Measurements from ENCODE around the gene BMPER.

Gene BMPER

DNA sequence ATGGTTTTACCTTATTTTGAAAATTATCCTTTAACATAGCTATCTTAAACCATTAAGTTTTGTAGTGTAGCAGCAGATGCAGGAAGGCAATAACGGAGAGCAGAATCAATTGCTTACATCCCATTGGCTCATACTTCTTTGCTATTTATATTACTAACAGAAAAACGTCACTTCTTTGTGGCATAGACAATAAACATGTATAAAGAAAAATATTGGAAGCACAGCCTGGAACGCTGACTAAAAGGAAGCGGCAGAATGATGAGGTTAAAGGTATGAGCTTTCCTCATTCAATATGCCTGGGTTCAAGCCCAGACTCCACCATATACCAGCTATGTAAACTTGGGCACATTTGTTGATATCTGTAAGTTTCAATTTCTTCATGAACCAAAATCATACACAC lies 24.0 kb upstream of the BMPER start:
- ChIA-PET POLR2A (no interaction called here), CTCF (interaction anchor here (1.2 to 2.9 kb wide), 2 partner anchors 14 to 17 kb away, joined by 3 to 13 read pairs; no protein-coding TSS in a partner anchor)
- DNase-seq (ENCODE audit: extremely low spot score), result no peak
- TF ChIP-seq, protein P1, sequence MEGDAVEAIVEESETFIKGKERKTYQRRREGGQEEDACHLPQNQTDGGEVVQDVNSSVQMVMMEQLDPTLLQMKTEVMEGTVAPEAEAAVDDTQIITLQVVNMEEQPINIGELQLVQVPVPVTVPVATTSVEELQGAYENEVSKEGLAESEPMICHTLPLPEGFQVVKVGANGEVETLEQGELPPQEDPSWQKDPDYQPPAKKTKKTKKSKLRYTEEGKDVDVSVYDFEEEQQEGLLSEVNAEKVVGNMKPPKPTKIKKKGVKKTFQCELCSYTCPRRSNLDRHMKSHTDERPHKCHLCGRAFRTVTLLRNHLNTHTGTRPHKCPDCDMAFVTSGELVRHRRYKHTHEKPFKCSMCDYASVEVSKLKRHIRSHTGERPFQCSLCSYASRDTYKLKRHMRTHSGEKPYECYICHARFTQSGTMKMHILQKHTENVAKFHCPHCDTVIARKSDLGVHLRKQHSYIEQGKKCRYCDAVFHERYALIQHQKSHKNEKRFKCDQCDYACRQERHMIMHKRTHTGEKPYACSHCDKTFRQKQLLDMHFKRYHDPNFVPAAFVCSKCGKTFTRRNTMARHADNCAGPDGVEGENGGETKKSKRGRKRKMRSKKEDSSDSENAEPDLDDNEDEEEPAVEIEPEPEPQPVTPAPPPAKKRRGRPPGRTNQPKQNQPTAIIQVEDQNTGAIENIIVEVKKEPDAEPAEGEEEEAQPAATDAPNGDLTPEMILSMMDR (IDR thresholded peaks at IDR 0.05; ENCODE audit: control extremely low read depth, extremely low read depth, low read depth, missing control alignments), result no peak

DNA sequence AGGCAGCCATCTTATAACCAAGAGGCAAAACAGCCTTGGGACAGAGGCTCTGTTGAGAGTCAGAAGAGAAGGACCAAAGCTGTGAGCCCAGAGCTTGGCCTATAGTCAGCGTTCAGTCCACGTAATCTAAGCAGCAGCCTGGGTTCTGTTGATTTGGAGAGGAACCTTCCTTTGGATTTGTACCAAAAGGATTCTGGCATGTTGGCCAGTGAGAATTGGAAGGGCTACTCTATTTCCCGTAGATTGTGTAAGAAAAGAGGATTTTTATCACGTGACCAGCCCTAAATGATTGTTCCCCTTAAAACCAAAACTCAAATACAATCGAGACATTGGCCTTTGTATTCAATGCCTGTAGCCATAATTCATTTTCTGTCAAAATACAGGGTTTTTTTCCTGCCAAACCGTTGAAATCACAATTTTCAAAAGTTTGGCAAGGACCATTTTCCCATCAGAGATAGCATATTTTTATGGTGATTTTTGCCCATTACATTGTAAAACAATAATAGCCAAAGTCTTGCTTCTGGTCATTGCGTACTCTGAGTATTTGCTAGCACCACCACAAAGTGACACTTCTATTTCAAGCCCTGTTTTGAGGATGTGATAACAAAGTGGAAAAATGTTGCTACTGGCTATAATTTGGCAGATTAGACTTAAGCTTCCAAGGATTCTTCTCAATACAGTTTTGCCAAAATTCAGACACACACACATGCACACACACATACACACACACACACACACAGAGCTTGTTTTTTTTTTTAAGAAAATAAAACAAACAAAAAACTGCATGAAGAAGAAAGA lies 23.1 kb upstream of the BMPER start:
- TF ChIP-seq, protein P1 (IDR thresholded peaks at IDR 0.05; ENCODE audit: control extremely low read depth, extremely low read depth, low read depth, missing control alignments), result no peak
- CTCF ChIA-PET, result interaction anchor here (1.1 to 2.9 kb wide), 3 partner anchors 13 to 48 kb away, joined by 3 to 13 read pairs (median 3); no protein-coding TSS in a partner anchor
- no peak for DNase-seq (ENCODE audit: extremely low spot score)
- POLR2A ChIA-PET, result no interaction called here

DNA sequence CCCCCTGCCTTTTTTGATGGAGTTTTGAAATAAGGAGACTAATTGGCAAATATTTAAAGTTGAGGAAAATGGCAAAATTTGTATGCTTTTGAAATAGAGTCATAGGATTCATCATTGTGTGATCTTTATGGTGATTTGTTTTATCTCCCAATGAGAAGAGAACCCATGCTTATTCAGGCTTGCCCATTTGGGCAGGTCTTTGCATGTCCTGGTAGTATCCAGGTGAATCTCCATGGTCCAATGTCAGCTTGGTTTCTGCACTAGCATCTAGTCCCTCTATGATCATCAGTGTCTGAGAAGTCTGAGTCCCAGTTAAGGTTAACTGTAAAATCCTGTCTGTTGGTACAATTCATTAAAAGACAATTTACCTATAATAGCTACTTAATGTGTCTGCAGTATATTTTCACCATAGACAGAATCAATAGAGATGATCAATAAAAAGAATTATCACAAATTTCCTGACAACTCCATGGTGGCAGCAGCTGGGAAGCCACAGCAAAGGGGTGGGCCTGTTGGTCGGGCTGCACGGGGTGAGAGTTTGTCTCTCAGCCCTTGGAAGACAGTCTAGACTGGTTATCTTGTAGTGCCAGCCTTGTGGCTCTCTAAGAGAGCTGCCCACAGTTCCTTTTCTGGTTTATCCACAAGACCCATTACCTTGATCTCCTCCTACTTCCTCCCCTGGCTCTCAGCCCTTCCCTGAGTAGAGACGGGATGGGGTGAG lies 22.2 kb upstream of the BMPER start:
- no peak for DNase-seq (ENCODE audit: extremely low spot score)
- TF ChIP-seq, protein P1 (IDR thresholded peaks at IDR 0.05; ENCODE audit: control extremely low read depth, extremely low read depth, low read depth, missing control alignments), result no peak
- CTCF ChIA-PET, result interaction anchor here (1.1 kb wide), 1 partner anchor 49 kb away, joined by 3 read pairs; no protein-coding TSS in a partner anchor
- POLR2A ChIA-PET, result no interaction called here

DNA sequence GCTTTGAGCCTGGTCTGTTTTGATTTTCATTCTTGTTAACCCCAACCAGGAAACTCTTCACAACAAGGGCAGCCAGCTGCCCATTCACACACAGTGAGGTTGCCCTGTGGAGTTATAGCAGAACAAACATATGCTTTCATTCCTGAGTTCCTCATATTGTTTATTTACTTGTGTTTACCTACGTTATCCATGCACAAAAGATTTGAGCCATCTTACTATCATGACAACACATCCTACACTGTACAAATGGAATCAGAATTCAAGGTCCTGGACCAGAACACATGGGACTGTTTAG lies 21.7 kb upstream of the BMPER start:
- no peak for DNase-seq (ENCODE audit: extremely low spot score)
- CTCF ChIA-PET, result no interaction called here
- POLR2A ChIA-PET, result no interaction called here
- TF ChIP-seq, protein P1 (IDR thresholded peaks at IDR 0.05; ENCODE audit: control extremely low read depth, extremely low read depth, low read depth, missing control alignments), result no peak

DNA sequence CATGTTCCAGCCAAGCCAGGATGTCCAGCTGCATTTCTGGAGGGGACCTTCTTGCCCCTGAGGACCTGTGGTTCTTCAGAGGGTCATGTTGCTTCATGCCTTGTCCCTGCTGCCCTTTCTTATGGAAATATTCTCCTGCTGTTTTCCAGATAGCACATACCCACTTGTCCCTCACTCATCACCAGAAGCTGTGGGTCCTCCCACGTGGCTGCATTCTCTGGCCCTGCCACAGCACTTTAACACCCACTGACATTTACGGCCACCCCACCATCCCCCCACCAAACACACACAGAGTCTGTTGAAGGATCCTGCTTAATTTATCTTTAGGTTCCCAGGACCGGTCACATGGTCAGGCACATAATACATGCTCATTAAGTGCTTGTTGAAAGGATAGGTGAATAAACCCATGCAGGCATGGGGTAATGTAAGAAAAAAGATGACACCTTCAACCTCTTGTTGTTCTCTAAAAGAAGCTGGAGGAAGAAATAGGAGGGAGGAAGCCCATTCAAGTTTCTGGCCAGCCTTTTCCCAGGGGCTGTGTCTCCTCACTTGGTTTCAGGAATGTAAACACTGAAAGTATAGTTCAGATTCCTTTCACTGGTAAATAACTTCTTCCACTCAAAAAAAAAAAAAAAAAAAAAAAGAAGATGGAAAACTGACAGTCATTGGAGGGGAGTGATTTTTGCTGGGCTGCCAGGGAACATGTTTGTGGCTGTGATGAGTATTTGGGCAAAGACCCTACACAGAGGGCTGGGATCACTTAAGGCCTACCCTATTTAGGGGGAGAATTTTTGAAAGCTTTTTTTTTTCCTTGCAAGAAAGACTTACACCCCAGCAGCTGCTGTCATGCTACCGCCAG lies 19.8 kb upstream of the BMPER start:
- CTCF ChIA-PET, result interaction anchor here (0.7 to 1.0 kb wide), 3 partner anchors 9 to 78 kb away, joined by 3 to 5 read pairs (median 3); no protein-coding TSS in a partner anchor
- TF ChIP-seq, protein P1 (IDR thresholded peaks at IDR 0.05; ENCODE audit: control extremely low read depth, extremely low read depth, low read depth, missing control alignments), result no peak
- no peak for DNase-seq (ENCODE audit: extremely low spot score)
- POLR2A ChIA-PET, result no interaction called here

DNA sequence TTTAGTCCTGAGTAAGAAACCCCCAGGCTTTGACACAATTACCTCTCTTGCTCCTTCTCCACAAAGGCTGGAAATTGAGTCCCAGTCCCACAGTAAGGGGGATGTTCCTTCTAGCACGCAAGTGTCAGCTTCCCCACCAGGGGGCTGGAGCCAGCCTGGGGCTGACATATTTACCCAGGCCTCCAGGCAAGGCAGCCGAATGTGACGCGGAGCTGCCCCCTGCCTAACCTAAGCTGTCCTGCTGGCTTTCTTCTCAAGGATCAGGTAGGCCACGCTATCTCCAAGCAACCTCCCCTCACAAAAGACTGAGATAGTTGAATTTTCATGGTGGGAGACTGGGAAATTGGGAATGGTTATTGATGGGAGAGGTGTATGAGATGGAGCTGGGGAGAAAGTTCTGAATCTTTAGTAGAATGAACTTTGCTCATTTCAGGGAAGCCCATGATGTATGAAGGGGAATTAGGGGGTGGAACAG lies 19.2 kb upstream of the BMPER start:
- DNase-seq (ENCODE audit: extremely low spot score), result no peak
- ChIA-PET POLR2A (no interaction called here), CTCF (interaction anchor here (0.7 to 1.0 kb wide), 2 partner anchors 9 to 10 kb away, joined by 3 to 5 read pairs; no protein-coding TSS in a partner anchor)
- TF ChIP-seq, protein P1 (IDR thresholded peaks at IDR 0.05; ENCODE audit: control extremely low read depth, extremely low read depth, low read depth, missing control alignments), result no peak
